Measurements from ENCODE around the gene GSTT4. TPM values are rescaled to one million over a fixed set of nuclear protein-coding genes. Genes with fewer than 3 reads are reported as not detected.
"Not testable (repeated sequence)": the region's sequence is repeated elsewhere in the genome, so short reads cannot be mapped to it uniquely, and the experiment has no call there.

The GSTT4 gene
- total RNA-seq, 2 experiments from 2014 or later: not detected

DNA sequence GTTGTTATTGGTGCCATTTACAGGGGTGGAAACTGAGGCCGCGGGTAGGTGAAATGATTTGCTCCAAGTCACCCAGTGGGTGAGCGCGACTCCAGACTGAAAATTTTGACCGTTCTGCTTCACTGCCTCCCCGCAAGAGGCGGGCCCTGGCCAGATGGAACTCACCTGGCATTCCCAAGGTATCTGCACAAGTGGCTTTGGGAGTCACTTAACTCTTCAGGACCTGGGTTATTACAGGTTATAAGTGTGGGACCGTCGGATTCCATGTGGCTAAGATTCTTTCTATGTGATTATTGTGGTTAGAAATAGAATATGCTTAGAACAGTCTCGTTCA, 6.4 kb upstream of the GSTT4 start:
- no peak for DNase-seq
- Mint-ChIP-seq H3K4me1 (peaks cover 36% of the 10 kb centered on the region), H3K9me3 (ENCODE audit: low read depth) (peaks cover 2% of the 10 kb centered on the region), H3K27ac (peak overlapping the region; percentile 87), H3K27me3 (no peaks in the 10 kb centered on the region), H3K36me3 (peaks cover 9% of the 10 kb centered on the region), H3K4me3 (peak overlapping the region; percentile 91)
- CTCF ChIA-PET: interaction anchor here (1.3 to 2.4 kb wide), 3 partner anchors 18 to 145 kb away, joined by 3 to 13 read pairs (median 4); no protein-coding TSS in a partner anchor
- no peak for ATAC-seq

DNA sequence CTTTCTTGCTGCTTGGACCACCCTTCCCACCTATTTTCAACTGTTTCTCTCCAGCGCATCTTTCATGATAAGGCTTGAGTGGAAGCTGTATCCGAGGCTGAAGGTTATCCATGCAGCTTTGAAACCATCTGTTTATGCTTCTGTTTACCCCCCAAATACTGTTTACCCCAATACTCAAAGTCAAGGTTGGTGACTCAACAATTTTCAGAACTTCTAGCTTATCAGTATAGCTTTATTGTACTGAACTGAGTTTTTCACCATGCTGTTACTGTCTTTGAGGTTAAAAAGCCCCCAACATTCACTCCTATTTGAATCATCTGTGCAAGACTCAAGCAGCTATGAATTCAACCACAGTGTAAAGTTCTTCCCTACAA, 4.8 kb upstream of the GSTT4 start:
- Mint-ChIP-seq H3K4me1 (peaks cover 31% of the 10 kb centered on the region), H3K36me3 (peaks cover 3% of the 10 kb centered on the region), H3K9me3 (ENCODE audit: low read depth) (peaks cover 2% of the 10 kb centered on the region), H3K27ac (peak overlapping the region; percentile 47), H3K27me3 (no peaks in the 10 kb centered on the region), H3K4me3 (peak overlapping the region; percentile 33)
- CTCF ChIA-PET: interaction anchor here (2.3 to 2.4 kb wide), 2 partner anchors 144 to 147 kb away, joined by 7 to 13 read pairs; no protein-coding TSS in a partner anchor
- DNase-seq (no peak), ATAC-seq (no peak)

DNA sequence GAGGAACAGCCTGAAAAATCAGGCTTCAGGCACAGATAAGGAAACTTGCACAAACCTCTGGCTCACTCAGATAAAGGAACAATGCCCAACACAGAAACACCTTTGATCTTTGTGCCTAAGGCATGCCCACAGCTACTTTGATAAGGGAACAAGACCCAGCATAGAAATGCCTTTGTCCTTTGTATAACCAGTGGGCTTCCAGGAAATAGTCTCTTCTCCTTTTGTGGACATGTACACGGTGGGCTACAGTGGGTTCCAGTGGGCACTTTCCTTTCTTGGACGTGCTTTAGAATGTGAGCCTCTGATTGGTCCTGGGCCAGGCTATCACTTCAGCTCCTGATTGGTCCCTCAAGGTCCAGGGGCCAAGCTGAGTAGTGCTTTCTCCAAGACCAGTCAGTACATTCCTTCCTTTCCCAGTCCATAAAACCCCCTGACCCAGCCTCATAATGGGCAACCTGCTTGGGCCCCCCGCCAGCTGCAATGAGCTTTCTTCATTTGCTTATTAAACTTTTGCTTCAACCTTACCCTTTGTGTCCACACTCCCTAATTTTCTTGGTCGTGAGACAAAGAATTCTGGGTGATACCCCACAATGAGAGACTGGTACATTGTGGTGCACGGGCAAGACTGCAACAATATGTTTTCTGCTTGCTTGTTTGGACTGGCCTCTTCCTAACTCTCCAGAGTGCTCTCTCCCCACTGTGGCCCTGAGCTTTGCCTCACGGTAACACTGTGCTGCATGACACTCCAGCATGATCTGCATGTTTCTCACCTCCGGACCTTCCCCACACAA, 4.2 kb upstream of the GSTT4 start:
- Mint-ChIP-seq H3K4me1 (peaks cover 28% of the 10 kb centered on the region), H3K9me3 (ENCODE audit: low read depth) (peaks cover 2% of the 10 kb centered on the region), H3K27me3 (no peaks in the 10 kb centered on the region), H3K27ac (no peak overlapping the region), H3K36me3 (peaks cover 3% of the 10 kb centered on the region), H3K4me3 (no peak overlapping the region)
- ATAC-seq (no peak), DNase-seq (no peak)
- CTCF ChIA-PET: interaction anchor here (2.3 to 2.4 kb wide), 2 partner anchors 145 to 147 kb away, joined by 7 to 13 read pairs; no protein-coding TSS in a partner anchor

DNA sequence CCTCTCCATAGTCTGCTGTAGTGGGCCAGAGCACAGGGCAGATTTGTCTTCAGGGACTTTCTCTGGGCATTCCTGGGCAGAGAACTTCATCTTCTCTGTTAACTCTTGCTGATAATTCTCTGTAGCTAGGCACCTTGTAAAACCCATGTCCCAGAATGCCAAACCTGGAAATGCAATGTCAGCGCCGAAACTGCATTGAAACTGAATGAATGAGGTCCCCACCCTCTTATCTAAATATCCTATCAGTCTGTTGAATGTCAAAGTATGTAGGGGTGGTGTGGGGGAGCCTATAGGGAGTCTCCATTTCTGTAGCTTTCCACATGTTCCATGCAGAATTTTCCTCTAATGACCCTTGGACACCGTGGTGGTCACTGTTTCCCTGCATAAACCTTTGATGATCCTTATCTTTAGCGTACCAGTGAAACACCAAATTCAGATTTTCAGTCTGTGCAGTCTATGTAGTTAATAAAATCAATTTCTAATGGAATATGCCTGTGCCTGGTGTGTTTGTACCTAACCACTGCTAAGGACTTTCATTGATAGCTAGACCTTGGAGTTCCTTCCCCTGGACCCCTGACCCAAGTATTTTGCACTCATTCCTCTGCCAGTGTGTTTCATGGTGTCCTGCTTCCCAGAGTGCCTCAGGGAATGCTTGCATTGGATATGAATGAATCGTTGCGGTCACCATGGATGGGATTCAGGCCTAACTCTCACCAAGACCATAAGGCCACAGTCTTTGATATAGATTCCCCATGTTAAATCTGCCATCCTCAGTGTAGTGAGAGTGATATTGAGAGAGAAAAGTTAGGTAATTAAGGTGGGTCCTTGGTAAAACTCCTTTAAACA, 3.4 kb upstream of the GSTT4 start:
- Mint-ChIP-seq H3K4me3 (no peak overlapping the region), H3K27me3 (no peaks in the 10 kb centered on the region), H3K9me3 (ENCODE audit: low read depth) (peaks cover 2% of the 10 kb centered on the region), H3K36me3 (peaks cover 2% of the 10 kb centered on the region), H3K27ac (no peak overlapping the region), H3K4me1 (peaks cover 22% of the 10 kb centered on the region)
- DNase-seq (no peak), ATAC-seq (no peak)
- CTCF ChIA-PET: interaction anchor here (1.6 kb wide), 1 partner anchor 149 kb away, joined by 5 read pairs; no protein-coding TSS in a partner anchor

DNA sequence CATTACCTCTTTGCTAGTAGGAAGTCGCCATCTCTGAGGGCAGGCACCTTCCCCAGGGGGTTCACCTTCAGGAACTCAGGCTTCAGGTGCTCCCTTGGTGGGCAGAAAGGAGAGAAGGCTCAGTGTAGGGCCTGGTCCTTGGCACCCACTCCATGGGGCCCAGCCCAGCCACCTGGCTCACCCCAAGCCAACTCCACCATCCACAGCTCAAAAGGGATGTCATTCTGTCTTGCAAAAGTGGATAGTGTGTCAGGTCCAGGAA, 2.7 kb upstream of the GSTT4 start:
- ATAC-seq (no peak), DNase-seq (no peak)
- Mint-ChIP-seq H3K27me3 (no peaks in the 10 kb centered on the region), H3K4me1 (peaks cover 17% of the 10 kb centered on the region), H3K36me3 (no peaks in the 10 kb centered on the region), H3K9me3 (ENCODE audit: low read depth) (peaks cover 2% of the 10 kb centered on the region), H3K27ac (no peak overlapping the region), H3K4me3 (no peak overlapping the region)
- CTCF ChIA-PET: interaction anchor here (1.6 kb wide), 1 partner anchor 149 kb away, joined by 5 read pairs; no protein-coding TSS in a partner anchor

DNA sequence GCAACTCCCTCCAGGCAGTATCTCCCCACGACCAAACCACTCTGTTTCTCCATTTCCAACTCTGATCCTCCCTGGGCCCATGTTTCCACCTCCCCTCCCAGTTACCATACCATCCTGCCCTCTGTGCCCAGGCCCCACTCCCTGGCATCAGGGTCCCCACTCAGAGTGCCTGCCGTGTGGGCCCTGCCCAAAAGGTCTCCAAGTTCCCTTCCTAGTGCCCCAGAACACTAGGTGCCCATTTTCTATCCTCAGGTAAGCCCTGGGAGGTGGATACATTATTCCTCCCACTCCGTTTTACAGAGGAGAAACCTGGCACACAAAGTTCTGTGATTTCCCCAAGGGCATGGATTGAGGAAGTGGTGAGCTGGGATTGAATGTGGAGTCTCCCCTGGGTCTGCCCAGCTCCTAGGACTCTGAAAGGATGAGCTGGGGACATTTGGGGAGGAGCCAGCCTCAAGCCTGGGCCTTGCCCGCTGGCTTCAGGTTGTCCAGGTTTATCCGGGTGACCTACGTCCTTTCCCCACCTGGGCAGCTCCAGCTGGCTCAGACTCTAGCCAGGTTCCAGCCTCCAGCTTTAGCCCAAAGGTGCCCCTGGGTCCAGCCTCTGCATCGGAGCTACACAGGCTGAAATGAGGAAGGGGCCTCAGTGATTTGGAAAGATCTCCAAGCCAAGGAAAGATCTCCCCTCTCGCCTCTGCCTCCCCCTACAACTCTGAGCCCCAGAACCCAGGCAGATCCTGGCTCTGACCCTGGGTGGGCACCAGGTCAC, 2.2 kb upstream of the GSTT4 start:
- Mint-ChIP-seq H3K36me3 (no peaks in the 10 kb centered on the region), H3K9me3 (ENCODE audit: low read depth) (peaks cover 2% of the 10 kb centered on the region), H3K27me3 (no peaks in the 10 kb centered on the region), H3K4me1 (peaks cover 13% of the 10 kb centered on the region), H3K4me3 (no peak overlapping the region), H3K27ac (no peak overlapping the region)
- DNase-seq (no peak), ATAC-seq (no peak)
- CTCF ChIA-PET: interaction anchor here (1.1 to 1.6 kb wide), 2 partner anchors 15 to 150 kb away, joined by 3 to 5 read pairs; no protein-coding TSS in a partner anchor

DNA sequence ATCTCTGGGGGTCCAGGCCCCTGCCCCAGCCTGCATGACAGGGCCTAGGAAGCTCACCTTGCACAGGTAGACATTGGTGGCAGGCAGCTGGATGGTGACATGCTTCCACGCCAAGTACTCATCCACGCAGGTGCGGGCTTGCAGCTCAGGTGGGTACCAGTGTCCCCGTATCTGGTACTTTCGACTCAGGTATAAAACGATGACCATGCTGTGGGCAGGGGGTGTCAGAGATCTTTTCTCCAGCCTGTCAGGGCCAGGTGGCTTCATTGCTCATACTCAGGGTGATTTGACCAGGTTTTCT, 1.6 kb upstream of the GSTT4 start:
- H3K4me1 Mint-ChIP-seq: peaks cover 10% of the 10 kb centered on the region
- H3K4me3 Mint-ChIP-seq: no peak overlapping the region
- no peaks in the 10 kb centered on the region for H3K27me3 Mint-ChIP-seq
- no peak for DNase-seq
- CTCF ChIA-PET: interaction anchor here (1.1 kb wide), 1 partner anchor 14 kb away, joined by 3 read pairs; no protein-coding TSS in a partner anchor
- peaks cover 2% of the 10 kb centered on the region for H3K9me3 Mint-ChIP-seq (ENCODE audit: low read depth)
- ATAC-seq: no peak
- H3K36me3 Mint-ChIP-seq: no peaks in the 10 kb centered on the region
- no peak overlapping the region for H3K27ac Mint-ChIP-seq

DNA sequence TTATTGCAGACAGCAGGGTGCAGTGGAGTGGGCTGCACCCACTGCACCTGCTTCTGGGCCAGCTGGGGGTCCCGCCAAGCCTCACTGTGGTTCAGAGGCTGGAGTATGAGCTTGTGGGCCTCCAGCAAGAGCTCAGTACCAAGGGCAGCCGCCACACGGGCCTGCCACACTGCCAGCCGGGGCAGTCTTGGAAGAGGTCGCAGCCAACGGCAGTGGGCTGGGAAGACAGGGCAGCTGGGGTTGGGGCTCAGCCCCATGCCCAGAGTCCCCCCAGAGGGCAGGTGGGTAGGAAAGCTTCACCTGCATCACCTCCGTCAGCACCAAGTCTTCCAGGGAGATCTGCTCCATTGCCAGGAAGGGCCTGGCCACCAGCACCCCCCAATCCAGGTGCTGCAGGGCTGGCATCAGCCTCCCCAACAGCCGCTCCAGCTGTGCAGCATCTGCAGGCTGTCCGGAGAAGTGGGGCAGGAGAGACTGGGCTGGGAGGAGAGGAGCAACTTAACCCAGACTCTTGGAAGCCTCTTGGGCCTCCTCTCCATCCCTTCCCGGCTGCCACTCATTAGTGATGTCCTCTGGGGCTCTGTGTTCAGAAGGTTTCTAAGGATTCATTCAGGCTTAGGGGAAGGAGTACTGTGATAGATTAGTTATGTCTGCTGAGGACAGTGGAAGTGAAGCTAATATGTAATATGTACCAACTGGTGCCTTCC, 1.1 kb upstream of the GSTT4 start:
- Mint-ChIP-seq H3K9me3 (ENCODE audit: low read depth) (peaks cover 2% of the 10 kb centered on the region), H3K4me1 (peaks cover 9% of the 10 kb centered on the region), H3K4me3 (no peak overlapping the region), H3K27ac (no peak overlapping the region), H3K27me3 (no peaks in the 10 kb centered on the region), H3K36me3 (no peaks in the 10 kb centered on the region)
- no peak for DNase-seq
- CTCF ChIA-PET: interaction anchor here (1.1 kb wide), 1 partner anchor 13 kb away, joined by 3 read pairs; no protein-coding TSS in a partner anchor
- no peak for ATAC-seq

DNA sequence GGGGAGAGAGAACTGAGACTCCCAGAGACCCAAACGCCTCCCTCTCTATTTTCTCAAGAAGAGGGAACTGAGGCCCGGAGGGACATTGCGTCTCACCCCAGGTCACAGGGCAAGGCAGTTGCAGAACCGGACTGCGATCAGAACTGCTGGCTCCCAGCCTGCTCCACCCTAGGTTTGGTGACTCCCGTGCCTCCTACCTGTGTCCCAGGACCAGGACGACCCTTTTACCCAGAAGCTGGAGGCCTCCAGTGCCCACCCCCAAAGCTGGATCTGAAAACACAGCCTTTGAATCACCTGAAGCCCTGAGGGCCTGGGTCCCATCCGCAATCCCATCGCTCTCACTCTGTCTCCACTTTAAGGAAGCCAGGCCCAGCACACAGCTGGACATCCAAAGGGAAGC, 1.4 kb downstream of the GSTT4 start:
- Mint-ChIP-seq H3K4me3 (no peak overlapping the region), H3K27me3 (no peaks in the 10 kb centered on the region), H3K4me1 (no peaks in the 10 kb centered on the region), H3K27ac (no peak overlapping the region), H3K9me3 (ENCODE audit: low read depth) (no peaks in the 10 kb centered on the region), H3K36me3 (no peaks in the 10 kb centered on the region)
- DNase-seq (no peak), ATAC-seq (no peak)
- CTCF ChIA-PET: interaction anchor here (1.2 kb wide), 1 partner anchor 151 kb away, joined by 3 read pairs; no protein-coding TSS in a partner anchor

DNA sequence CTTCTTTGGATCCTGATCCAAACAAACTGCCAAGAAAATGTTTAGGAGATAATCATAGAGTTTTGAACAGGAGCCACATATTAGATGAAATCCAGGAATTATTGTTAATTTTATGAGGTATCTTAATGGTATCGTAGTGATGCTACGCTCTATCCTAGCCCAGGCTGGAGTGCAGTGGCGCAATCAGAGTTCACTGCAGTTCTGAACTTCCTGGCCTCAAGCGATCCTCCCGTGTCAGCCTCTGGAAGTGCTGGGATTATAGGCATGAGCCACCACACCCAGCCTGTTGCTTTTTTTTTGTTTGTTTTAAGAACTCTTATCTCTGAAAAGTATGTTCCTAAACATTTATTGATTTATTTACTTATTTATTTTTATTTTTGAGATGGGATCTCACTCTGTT, 2.4 kb downstream of the GSTT4 start:
- no peaks in the 10 kb centered on the region for H3K9me3 Mint-ChIP-seq (ENCODE audit: low read depth)
- DNase-seq: no peak
- no peak overlapping the region for H3K27ac Mint-ChIP-seq
- H3K36me3 Mint-ChIP-seq: no peaks in the 10 kb centered on the region
- H3K4me3 Mint-ChIP-seq: no peak overlapping the region
- peaks cover under 1% of the 10 kb centered on the region for H3K27me3 Mint-ChIP-seq
- no peaks in the 10 kb centered on the region for H3K4me1 Mint-ChIP-seq
- no peak for ATAC-seq
- CTCF ChIA-PET: no interaction called here

DNA sequence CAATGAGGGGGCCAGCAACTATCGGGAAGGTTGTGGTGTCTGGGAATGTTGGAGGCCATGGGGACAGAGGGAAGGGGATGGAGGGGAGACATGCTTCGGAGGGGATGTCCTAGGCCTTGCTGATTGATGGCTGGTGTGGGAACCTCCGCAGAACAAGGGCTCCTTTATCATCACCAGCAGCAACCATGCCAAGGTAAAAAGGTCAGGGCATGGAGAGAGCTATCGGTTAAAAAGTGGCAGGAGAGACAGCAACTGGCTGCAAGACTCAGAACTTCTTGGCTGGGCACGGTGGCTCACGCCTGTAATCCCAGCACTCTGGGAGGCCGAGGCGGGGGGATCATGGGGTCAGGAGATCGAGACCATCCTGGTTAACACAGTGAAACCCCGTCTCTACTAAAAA, 3.0 kb downstream of the GSTT4 start:
- H3K27ac Mint-ChIP-seq: no peak overlapping the region
- ATAC-seq (no peak), DNase-seq (no peak)
- H3K27me3 Mint-ChIP-seq: peaks cover 5% of the 10 kb centered on the region
- peaks cover 2% of the 10 kb centered on the region for H3K4me1 Mint-ChIP-seq
- no peak overlapping the region for H3K4me3 Mint-ChIP-seq
- H3K36me3 Mint-ChIP-seq: no peaks in the 10 kb centered on the region
- CTCF ChIA-PET: no interaction called here
- H3K9me3 Mint-ChIP-seq (ENCODE audit: low read depth): no peaks in the 10 kb centered on the region

DNA sequence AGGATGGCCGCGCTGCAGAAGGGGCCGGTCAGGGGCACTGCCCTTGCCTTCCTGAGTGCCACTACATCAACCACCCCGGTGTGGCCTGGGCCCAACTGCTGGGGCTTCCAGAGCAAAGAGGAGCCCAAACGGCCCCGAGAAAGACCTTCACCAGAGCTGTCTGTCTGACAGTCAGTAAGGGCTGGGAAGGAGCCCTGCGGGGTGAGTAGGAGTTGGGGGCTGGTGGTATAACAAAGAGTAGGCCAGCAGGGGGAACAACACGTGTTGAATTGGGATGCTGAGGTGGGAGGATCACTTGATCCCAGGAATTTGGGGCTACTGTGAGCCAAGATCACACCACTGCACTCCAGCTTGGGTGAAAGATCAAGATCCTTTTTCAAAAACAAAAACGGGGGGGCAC, 3.9 kb downstream of the GSTT4 start:
- peaks cover 6% of the 10 kb centered on the region for H3K27me3 Mint-ChIP-seq
- ATAC-seq: no peak
- DNase-seq: no peak
- no peaks in the 10 kb centered on the region for H3K9me3 Mint-ChIP-seq (ENCODE audit: low read depth)
- CTCF ChIA-PET: interaction anchor here (0.8 kb wide), 1 partner anchor 57 kb away, joined by 3 read pairs; no protein-coding TSS in a partner anchor
- no peaks in the 10 kb centered on the region for H3K36me3 Mint-ChIP-seq
- H3K4me3 Mint-ChIP-seq: no peak overlapping the region
- no peak overlapping the region for H3K27ac Mint-ChIP-seq
- H3K4me1 Mint-ChIP-seq: peaks cover 2% of the 10 kb centered on the region

DNA sequence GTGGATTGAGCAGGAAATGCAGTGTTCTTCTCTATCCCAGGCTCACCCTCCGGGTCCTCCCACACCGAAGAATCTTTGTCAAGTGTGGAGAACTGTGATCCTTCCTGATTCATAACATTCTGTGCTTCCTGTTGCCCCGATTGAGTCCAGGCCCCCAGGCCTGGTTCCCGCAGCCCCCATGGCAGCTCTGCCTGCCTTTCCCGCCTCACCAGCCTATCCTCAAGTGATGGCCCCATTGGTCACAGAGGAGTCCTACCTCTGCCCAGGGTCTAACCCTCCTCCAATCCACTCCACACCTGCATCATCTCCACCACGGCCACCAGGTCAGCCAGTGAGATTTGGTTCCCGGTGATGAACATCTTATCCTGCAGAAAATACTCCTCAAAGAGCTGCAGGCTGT, 5.5 kb downstream of the GSTT4 start:
- H3K4me1 Mint-ChIP-seq; H3K4me3 Mint-ChIP-seq; CTCF ChIA-PET; H3K36me3 Mint-ChIP-seq; ATAC-seq; DNase-seq; H3K9me3 Mint-ChIP-seq (ENCODE audit: low read depth); H3K27ac Mint-ChIP-seq: not testable (repeated sequence)
- H3K27me3 Mint-ChIP-seq: peaks cover 11% of the 10 kb centered on the region
